ENCODE data around the gene HYAL1.
A peak's percentile ranks its signal among the peaks of the same experiment; 100 is the strongest.
"Not testable (repeated sequence)": the region's sequence is repeated elsewhere in the genome, so short reads cannot be mapped to it uniquely, and the experiment has no call there.

Gene HYAL1

GRCh38 chr3:50274371-50275104 is 28.8 kb downstream of the HYAL1 start:
- no peak overlapping the region for H3K23ac ChIP-seq (ENCODE audit: low read length in 2 of 2)
- H3K4me3 ChIP-seq (ENCODE audit: insufficient read depth in 1 of 2, low read depth in 1 of 2, low read length in 2 of 2), result no peak overlapping the region
- H2BK12ac ChIP-seq (ENCODE audit: low read length in 2 of 2), result no peak overlapping the region
- H3K14ac ChIP-seq (ENCODE audit: low read length in 2 of 2), result no peak overlapping the region
- no peak overlapping the region for H2BK120ac ChIP-seq (ENCODE audit: low read depth, low read length)
- no peak overlapping the region for H4K8ac ChIP-seq (ENCODE audit: low read length)
- H3K4me1 ChIP-seq (ENCODE audit: control insufficient read depth, insufficient read depth, low read depth, low read length), result peaks cover 36% of the 10 kb centered on the region
- no peaks in the 10 kb centered on the region for H3K79me1 ChIP-seq (replicated peaks; ENCODE audit: low read length, poor library complexity, severe bottlenecking)
- H3K27me3 ChIP-seq (ENCODE audit: control insufficient read depth in 1 of 2, insufficient read depth in 1 of 2, low read length in 2 of 2), result peaks cover 21 to 31% of the 10 kb centered on the region in 2 experiments
- no peak overlapping the region for H3K4me2 ChIP-seq (ENCODE audit: low read length, poor library complexity, severe bottlenecking)
- no peak overlapping the region for H3K27ac ChIP-seq (ENCODE audit: low read length, poor library complexity, severe bottlenecking)
- H3K9ac ChIP-seq (ENCODE audit: low read length), result no peak overlapping the region
- H3K36me3 ChIP-seq (ENCODE audit: control insufficient read depth in 1 of 2, insufficient read depth in 2 of 2, low read depth in 1 of 2, low read length in 2 of 2), result peaks cover 0 to 5% of the 10 kb centered on the region in 2 experiments
- H3K4ac ChIP-seq (ENCODE audit: low read depth in 1 of 2, low read length in 2 of 2), result no peak overlapping the region
- no peak overlapping the region for H2AFZ ChIP-seq (ENCODE audit: low read depth, low read length)
- no peak overlapping the region for H3K18ac ChIP-seq (ENCODE audit: low read depth in 1 of 2, low read length in 2 of 2)
- peak; percentile 67 for DNase-seq
- H3K9me3 ChIP-seq (ENCODE audit: control insufficient read depth, low read length), result no peaks in the 10 kb centered on the region
- 30% methylated on average over 19 of the region's 26 CpGs for WGBS
- no peak overlapping the region for H2BK15ac ChIP-seq (ENCODE audit: low read depth, poor library complexity, severe bottlenecking)
- no peak overlapping the region for H4K91ac ChIP-seq (ENCODE audit: low read length)
- no peak overlapping the region for H2AK5ac ChIP-seq (ENCODE audit: low read length, severe bottlenecking)
- no peak overlapping the region for H2BK5ac ChIP-seq (ENCODE audit: low read depth, low read length, poor library complexity, severe bottlenecking)

- Histone ChIP-seq H3K14ac (ENCODE audit: low read length in 2 of 2) (no peak overlapping the region), H4K8ac (ENCODE audit: low read length) (no peak overlapping the region), H2AFZ (ENCODE audit: low read depth, low read length) (no peak overlapping the region), H3K79me1 (replicated peaks; ENCODE audit: low read length, poor library complexity, severe bottlenecking) (no peaks in the 10 kb centered on the region), H2AK5ac (ENCODE audit: low read length, severe bottlenecking) (no peak overlapping the region), H2BK120ac (ENCODE audit: low read depth, low read length) (no peak overlapping the region), H3K4me3 (ENCODE audit: insufficient read depth in 1 of 2, low read depth in 1 of 2, low read length in 2 of 2) (no peak overlapping the region), H4K91ac (ENCODE audit: low read length) (no peak overlapping the region), H2BK12ac (ENCODE audit: low read length in 2 of 2) (no peak overlapping the region), H3K18ac (ENCODE audit: low read depth in 1 of 2, low read length in 2 of 2) (no peak overlapping the region), H2BK15ac (ENCODE audit: low read depth, poor library complexity, severe bottlenecking) (no peak overlapping the region), H3K27me3 (ENCODE audit: control insufficient read depth in 1 of 2, insufficient read depth in 1 of 2, low read length in 2 of 2) (peaks cover 21 to 31% of the 10 kb centered on the region in 2 experiments), H3K36me3 (ENCODE audit: control insufficient read depth in 1 of 2, insufficient read depth in 2 of 2, low read depth in 1 of 2, low read length in 2 of 2) (peaks cover 0 to 5% of the 10 kb centered on the region in 2 experiments), H2BK5ac (ENCODE audit: low read depth, low read length, poor library complexity, severe bottlenecking) (no peak overlapping the region), H3K27ac (ENCODE audit: low read length, poor library complexity, severe bottlenecking) (no peak overlapping the region), H3K4ac (ENCODE audit: low read depth in 1 of 2, low read length in 2 of 2) (no peak overlapping the region), H3K9ac (ENCODE audit: low read length) (no peak overlapping the region), H3K4me1 (ENCODE audit: control insufficient read depth, insufficient read depth, low read depth, low read length) (peaks cover 44% of the 10 kb centered on the region), H3K23ac (ENCODE audit: low read length in 2 of 2) (no peak overlapping the region), H3K4me2 (ENCODE audit: low read length, poor library complexity, severe bottlenecking) (no peak overlapping the region), H3K9me3 (ENCODE audit: control insufficient read depth, low read length) (no peaks in the 10 kb centered on the region)
- DNase-seq, result no peak
- 83% methylated on average over 26 of the region's 31 CpGs for WGBS
These were observed 29.7 kb downstream of the HYAL1 start for GRCh38 chr3:50273689-50274065.

GRCh38 chr3:50272911-50273688 is 30.3 kb downstream of the HYAL1 start:
- Histone ChIP-seq H3K23ac (ENCODE audit: low read length in 2 of 2) (peak overlapping the region in 1 of 2 experiments; percentile 66), H3K18ac (ENCODE audit: low read depth in 1 of 2, low read length in 2 of 2) (peak overlapping the region; percentile 58 to 70), H2AK5ac (ENCODE audit: low read length, severe bottlenecking) (no peak overlapping the region), H2BK120ac (ENCODE audit: low read depth, low read length) (no peak overlapping the region), H3K14ac (ENCODE audit: low read length in 2 of 2) (no peak overlapping the region), H4K8ac (ENCODE audit: low read length) (peak overlapping the region; percentile 27), H2BK5ac (ENCODE audit: low read depth, low read length, poor library complexity, severe bottlenecking) (no peak overlapping the region), H2BK15ac (ENCODE audit: low read depth, poor library complexity, severe bottlenecking) (no peak overlapping the region), H3K9me3 (ENCODE audit: control insufficient read depth, low read length) (no peaks in the 10 kb centered on the region), H3K4ac (ENCODE audit: low read depth in 1 of 2, low read length in 2 of 2) (peak overlapping the region in 1 of 2 experiments; percentile 50), H2BK12ac (ENCODE audit: low read length in 2 of 2) (peak overlapping the region in 1 of 2 experiments; percentile 95), H3K9ac (ENCODE audit: low read length) (peak overlapping the region; percentile 57), H3K4me3 (ENCODE audit: insufficient read depth in 1 of 2, low read depth in 1 of 2, low read length in 2 of 2) (peak overlapping the region; percentile 34 to 72), H4K91ac (ENCODE audit: low read length) (peak overlapping the region; percentile 52), H3K27ac (ENCODE audit: low read length, poor library complexity, severe bottlenecking) (no peak overlapping the region), H2AFZ (ENCODE audit: low read depth, low read length) (peak overlapping the region; percentile 33), H3K27me3 (ENCODE audit: control insufficient read depth in 1 of 2, insufficient read depth in 1 of 2, low read length in 2 of 2) (peaks cover 21 to 31% of the 10 kb centered on the region in 2 experiments), H3K79me1 (replicated peaks; ENCODE audit: low read length, poor library complexity, severe bottlenecking) (no peaks in the 10 kb centered on the region), H3K4me1 (ENCODE audit: control insufficient read depth, insufficient read depth, low read depth, low read length) (peaks cover 50% of the 10 kb centered on the region), H3K4me2 (ENCODE audit: low read length, poor library complexity, severe bottlenecking) (peak overlapping the region; percentile 58), H3K36me3 (ENCODE audit: control insufficient read depth in 1 of 2, insufficient read depth in 2 of 2, low read depth in 1 of 2, low read length in 2 of 2) (peaks cover 0 to 5% of the 10 kb centered on the region in 2 experiments)
- peak; percentile 73 for DNase-seq
- WGBS, result 26% methylated on average over 57 of the region's 61 CpGs

DNA sequence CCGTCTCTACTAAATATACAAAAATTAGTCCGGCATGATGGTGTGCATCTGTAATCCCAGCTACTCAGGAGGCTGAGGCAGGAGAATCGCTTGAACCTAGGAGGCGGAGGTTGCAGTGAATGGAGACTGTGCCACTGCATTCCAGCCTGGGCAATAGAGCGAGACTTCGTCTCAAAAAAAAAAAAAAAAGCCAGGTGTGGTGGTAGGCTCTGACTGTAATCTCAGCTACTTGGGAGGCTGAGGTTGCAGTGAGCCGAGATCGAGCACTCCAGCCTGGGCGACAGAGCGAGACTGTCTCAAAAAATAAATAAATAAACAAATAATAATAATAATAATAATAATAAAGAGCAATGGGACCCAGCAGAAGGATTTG is 30.9 kb downstream of the HYAL1 start:
- H3K36me3 ChIP-seq (ENCODE audit: control insufficient read depth in 1 of 2, insufficient read depth in 2 of 2, low read depth in 1 of 2, low read length in 2 of 2); H4K91ac ChIP-seq (ENCODE audit: low read length); H3K9me3 ChIP-seq (ENCODE audit: control insufficient read depth, low read length); H3K4ac ChIP-seq (ENCODE audit: low read depth in 1 of 2, low read length in 2 of 2); H2BK5ac ChIP-seq (ENCODE audit: low read depth, low read length, poor library complexity, severe bottlenecking); H3K27ac ChIP-seq (ENCODE audit: low read length, poor library complexity, severe bottlenecking); DNase-seq; H2AFZ ChIP-seq (ENCODE audit: low read depth, low read length); H2BK12ac ChIP-seq (ENCODE audit: low read length in 2 of 2); H3K23ac ChIP-seq (ENCODE audit: low read length in 2 of 2); H3K79me1 ChIP-seq (replicated peaks; ENCODE audit: low read length, poor library complexity, severe bottlenecking); H3K14ac ChIP-seq (ENCODE audit: low read length in 2 of 2); H3K4me3 ChIP-seq (ENCODE audit: insufficient read depth in 1 of 2, low read depth in 1 of 2, low read length in 2 of 2); H2AK5ac ChIP-seq (ENCODE audit: low read length, severe bottlenecking); H3K4me2 ChIP-seq (ENCODE audit: low read length, poor library complexity, severe bottlenecking); H4K8ac ChIP-seq (ENCODE audit: low read length); H2BK120ac ChIP-seq (ENCODE audit: low read depth, low read length); H3K9ac ChIP-seq (ENCODE audit: low read length); H3K18ac ChIP-seq (ENCODE audit: low read depth in 1 of 2, low read length in 2 of 2); H2BK15ac ChIP-seq (ENCODE audit: low read depth, poor library complexity, severe bottlenecking): not testable (repeated sequence)
- 72% methylated on average over 6 of the region's 10 CpGs for WGBS
- H3K4me1 ChIP-seq (ENCODE audit: control insufficient read depth, insufficient read depth, low read depth, low read length), result peaks cover 56% of the 10 kb centered on the region
- peaks cover 21 to 31% of the 10 kb centered on the region in 2 experiments for H3K27me3 ChIP-seq (ENCODE audit: control insufficient read depth in 1 of 2, insufficient read depth in 1 of 2, low read length in 2 of 2)
